Breast epithelium (tissue), 3 donors: ENCODE data around the gene PRKAR1B.

Experiments used
- CTCF ChIP-seq, 3 donors: fragments of 450-650 bp; IDR thresholded peaks; one replicate each; pipeline ENCODE4 v1.5.1; 2016 to 2017; ENCODE audit warnings: antibody characterized with exemption in 3 of 3, mild to moderate bottlenecking in 3 of 3, moderate library complexity in 3 of 3
- POLR2A ChIP-seq: fragments of 450-650 bp; IDR thresholded peaks from one replicate; pipeline ENCODE4 v1.6.1; 2016; ENCODE audit warnings: antibody characterized with exemption, mild to moderate bottlenecking, moderate library complexity

DNA sequence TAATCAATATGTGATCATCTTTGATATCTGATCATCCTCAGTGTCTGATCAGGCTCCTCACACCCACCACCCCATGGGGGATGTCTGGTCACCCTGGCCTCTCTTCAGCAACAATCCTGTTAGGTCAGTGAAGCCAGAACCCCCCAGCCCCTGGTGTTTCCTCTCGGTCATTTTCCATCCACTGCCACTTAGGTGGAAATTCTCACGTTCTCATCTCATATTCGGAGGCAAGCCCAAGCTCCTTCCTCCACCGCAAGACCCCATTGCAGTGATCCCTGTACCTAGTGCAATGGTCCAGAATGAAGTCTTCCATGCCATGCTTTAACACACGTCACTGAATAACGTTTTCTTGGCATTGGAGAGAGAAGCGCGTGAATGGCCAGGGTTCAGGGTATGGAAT is 103.6 kb downstream of the PRKAR1B start:
- no peak for TF ChIP-seq CTCF (IDR thresholded peaks at IDR 0.05)
- no peak for TF ChIP-seq POLR2A
